Activated CD8-positive, alpha-beta memory T cell treated with anti-CD3 and anti-CD28 coated beads for 24 hours (primary cell): ENCODE measurements around the gene OCRL.

Experiments used
- DNase-seq: peaks from one replicate; pipeline ENCODE4 v3.0.0-alpha.2; 2020

Gene OCRL

DNA sequence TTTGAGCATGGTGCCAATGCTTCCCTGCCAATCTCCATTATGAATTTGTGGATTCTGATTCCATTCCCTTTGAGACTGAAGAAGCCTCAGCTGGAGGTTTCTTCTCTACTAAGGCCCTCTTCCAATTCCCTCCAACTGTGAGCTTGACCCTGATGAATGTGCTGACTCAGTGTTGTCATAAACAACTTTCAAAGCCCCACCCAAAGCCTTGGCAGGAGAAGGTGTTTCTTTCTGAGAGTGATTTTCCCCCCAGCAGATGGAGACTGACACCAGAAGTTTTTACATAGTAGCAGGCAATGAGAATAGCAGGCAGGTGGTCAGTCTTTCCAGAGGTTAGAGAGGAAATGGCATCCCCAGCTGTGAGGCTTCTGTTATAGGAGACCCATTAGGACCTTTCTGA lies 53.1 kb downstream of the OCRL start:
- no peak for DNase-seq

DNA sequence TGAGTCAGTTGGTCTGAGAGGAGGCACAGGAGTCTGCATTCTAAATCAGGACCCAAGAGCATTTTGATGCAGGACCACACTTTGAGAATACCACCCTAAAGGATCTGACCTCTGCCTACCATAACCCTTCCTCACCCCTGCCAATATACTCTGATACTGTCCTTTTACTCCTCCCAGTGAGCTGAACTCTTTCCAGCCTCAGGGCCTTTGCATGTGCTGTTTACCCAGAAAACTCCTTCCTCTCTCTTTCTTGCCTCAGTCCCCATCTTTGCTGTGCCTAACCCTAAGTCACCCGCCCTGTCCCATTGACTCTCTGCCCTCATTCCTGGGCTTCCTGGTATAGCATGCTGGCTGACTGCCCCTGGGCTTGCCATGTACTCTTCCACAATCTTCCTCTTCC lies 54.7 kb downstream of the OCRL start:
- no peak for DNase-seq

DNA sequence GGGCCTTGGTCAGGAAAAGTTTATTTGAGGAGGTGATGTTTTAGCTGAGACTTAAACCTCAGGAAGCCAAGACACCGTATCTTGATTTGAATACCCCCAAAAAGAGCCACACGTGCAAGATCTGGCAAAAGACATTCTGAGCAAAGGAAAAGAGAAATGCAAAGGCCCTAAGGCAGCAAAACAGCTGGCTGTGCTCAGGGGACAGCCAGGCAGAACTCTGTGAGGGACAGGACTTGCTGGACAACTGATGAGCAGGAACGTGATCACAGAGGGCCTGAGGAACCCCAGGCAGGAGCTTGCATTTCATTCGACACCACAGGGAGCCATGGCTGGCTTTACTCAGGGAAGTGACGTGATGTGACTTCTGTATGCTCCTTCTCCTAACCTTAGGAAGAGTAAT lies 56.0 kb downstream of the OCRL start:
- no peak for DNase-seq

DNA sequence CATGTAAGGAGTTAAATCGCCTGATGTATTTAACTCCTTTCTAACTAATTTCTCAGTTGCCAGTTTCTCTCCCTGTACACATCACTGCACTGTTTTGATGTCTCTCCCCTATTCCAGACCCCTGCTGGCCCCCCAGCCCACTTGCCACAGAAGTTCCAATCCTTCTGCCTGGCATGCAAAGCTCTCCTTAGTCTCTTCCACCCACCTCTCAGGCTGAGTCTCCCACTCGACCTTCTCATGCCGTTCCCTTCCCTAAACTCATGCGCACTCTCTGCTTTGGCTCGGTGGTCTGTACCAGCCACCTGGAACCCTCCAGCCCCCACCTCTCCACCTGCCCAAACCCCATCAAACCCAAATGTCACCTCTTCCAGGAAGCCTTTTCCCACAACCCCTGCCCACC lies 57.8 kb downstream of the OCRL start:
- DNase-seq: no peak

DNA sequence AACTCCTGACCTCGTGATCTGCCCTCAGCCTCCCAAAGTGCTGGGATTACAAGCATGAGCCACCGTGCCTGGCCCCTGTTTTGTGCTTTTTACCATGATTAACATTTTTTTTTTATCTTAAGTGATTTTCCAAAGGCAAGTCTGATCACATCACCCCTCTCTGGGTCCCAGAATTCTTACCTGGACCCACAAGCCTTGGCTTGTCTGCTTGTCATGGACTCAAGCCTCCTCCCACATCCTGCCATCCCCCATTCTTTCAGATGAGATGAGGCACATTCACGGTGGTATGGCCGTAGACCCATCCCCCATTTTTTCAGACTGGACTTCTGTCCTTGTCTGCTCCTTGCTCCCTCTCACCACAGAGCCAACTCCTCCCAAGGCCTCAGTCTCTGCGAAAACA lies 59.4 kb downstream of the OCRL start:
- no peak for DNase-seq

DNA sequence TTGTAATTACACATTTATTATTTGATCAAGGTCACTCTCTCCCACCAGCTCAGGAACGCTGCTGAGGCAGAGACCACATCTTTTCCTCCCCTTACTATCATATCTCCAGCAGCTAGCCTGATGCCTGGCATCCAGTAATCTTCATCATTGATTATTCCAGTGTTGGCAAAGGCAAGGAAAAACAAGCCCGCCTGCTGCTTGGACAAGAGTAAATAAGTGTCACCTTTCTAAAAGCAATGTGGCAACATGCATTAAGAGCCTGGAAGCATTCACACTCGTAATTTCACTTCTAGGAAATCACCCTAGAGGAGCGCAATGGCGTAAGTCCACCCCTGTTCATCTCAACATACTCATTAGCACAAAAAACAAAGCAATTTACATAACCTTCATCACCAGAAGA lies 59.9 kb downstream of the OCRL start:
- DNase-seq: no peak

DNA sequence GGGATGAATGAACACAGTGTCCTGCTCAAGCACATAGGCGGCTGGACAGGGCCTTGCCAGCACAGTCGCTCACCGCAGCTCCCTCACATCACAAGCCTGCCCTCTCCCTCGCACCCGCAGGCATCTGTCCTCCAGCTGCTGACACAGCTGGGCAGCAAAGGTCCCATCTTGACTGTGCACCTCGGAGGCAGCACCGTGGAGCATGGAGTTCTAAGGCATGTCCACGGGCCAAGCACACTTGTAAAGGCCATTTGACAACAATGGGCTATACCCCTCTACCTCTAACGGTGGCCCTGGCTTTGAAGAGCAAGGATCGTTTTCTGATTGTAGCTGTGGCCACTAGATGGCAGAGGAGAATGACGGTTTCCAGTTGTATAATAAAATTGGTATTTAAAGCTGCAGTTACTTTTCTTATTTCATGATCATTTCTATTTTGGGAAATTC lies 60.9 kb downstream of the OCRL start:
- no peak for DNase-seq

DNA sequence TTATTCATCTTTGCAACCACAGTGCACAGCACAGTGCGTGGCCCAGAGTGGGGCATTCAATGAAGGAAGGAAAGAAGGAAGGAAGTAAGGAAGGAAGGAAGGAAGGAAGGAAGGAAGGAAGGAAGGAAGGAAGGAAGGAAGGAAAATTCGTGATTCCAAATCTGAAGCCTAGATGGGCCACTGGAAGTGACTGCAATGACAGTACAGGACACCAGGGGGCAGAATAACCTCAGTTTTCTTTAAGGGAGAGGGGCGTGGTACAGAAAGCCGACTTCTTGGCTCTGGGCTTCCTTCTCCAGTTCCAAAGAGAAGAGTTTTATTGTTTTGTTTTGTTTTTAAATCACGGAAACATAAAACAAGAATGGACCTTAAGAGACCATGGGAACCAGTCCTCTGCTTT lies 66.9 kb downstream of the OCRL start:
- DNase-seq: peak; percentile 79

DNA sequence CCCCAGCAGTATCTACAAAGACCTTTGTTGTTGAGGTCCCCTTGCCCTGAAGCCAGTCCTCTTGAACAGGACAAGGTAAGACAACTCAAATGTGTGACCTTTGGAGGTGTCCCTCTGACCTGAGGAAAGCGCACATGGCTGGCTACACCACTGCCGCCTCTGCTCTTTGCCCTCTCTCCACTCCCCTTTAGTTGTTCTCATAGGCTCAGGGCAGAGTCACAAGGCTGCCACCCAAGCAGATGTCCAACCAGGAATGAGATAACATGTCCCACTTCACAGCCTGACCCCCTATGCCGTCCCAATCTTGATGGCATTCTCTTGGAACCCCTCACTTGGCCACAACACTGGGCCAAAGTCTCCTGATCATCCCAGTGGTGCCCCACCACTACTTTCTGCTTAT lies 68.4 kb downstream of the OCRL start:
- DNase-seq: no peak

DNA sequence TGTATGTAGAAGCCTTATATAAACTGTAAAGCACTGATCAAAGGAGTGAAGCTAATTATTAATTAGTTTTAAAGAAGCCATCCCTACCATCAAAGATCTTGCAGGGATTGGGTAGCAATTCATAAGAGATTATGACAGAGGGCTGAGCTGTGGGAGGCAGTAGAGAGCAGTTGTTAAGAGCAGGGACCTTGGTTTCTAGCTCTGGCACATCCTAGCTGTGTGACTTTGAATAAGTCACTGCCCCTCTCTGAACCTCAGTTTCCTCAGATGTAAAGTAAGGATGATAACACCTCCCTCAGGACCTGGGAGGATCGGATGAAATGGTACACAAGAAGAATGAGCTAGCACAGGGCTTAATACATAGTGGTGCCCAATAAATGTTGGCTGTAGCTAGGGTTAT lies 69.3 kb downstream of the OCRL start:
- DNase-seq: no peak

DNA sequence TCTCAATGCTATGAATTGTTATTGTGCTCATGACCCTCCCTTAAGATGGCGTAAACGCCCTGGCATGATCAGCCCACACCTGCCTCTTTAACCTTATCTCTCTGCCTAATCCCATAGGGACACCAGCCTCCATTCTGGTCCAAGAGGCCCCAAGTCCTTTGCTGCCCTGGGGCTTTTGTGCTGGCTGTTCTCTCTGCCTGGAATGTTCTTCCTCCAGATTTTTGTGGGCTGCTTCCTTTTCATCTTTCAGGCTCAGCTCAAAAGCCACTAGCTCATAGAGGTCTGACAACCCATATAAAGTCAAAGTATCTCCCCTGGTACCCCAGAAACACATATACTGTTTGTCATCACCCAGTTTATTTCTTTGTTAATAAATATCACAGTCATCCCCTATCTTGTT lies 72.3 kb downstream of the OCRL start:
- DNase-seq: no peak

DNA sequence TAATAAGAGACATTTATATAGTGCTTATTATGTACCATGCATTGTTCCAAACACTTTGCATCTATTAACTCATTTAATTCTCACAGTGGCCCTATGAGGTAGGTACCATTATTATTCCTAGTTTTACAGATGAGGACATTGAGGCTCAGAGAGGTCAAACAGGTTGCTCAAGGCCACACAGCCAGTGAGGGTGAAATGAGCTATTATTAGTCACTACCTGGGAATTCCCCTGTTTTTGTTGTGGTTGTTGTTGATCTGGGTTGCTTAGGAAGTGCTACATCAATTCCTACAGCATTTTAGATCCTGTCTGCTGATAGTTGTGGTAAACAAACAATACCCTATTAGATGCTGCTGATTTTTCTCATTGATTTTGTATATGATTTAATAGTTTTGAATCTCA lies 73.5 kb downstream of the OCRL start:
- DNase-seq: no peak

DNA sequence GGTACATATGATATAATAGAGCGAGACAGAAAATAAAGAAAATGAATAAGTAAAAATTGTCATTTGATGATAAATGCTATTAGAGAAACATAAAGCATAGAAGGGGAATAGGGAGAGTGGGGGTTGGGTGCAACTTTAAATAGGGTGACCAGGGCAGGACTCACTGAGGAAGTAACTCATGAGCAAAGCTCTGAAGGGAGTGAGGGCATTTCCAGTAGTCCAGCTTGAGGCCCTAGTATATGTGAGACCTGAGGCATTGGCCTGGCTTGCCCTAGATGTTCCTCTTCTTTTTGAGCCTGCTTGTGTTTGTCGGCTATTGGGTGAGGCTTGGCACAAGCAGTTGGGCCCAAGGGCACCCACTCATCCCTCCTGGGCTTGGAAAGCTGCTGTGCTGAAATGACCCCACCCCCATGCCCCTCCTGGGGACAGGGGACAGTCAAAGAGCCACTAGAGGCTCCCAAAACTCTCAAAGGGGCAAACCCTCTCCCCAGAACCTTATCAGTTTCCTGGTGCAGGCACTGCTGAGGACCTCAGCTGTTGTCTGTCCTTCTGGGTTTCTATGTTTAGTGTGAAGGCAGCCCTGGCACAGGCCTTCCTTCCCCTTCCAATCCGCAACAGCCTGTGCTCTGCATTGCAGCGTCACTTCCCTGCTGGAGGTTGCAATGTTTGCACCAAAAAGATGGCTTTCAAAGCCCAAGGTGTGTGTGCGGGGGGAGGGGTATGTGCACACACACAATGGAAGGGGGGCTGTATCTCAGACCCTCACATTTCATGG lies 74.6 kb downstream of the OCRL start:
- no peak for DNase-seq

DNA sequence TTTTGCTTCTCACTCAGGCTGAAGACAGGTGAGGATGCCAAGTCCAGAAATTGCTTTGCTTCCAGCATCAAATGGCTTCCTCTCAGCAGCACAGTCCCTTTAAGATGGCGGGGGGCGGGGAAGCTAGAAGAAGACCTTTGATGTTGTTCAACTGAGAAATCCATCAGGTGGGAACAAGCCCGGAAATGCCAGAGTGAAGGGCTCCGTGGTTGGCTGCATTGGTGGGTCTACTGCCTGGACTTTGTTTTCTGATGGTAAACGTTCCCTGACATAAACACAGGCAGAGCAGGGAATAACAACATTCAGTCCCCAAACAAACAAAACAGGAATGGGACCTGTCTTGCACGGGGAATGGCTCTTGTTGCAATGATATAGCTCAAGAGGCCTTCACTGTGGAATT lies 77.4 kb downstream of the OCRL start:
- no peak for DNase-seq

DNA sequence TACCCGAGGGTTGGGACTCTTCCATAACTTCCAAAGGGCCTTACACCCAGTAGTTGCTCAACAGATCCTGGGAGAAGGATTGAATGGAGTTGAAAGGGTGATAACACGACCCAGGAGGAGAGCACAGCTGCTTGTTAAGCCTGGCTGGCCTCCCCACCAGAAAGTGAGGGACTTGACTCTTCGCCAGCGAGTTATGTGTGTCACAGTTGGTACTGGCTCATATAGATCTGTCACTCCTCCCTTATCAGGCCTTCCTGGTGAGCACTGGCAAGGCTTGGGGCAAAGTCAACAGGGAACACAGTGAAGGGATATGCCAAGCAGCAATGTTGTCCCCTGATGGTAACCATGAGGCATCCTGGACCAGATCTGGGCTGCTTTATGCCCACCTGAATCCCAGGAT lies 78.9 kb downstream of the OCRL start:
- no peak for DNase-seq

DNA sequence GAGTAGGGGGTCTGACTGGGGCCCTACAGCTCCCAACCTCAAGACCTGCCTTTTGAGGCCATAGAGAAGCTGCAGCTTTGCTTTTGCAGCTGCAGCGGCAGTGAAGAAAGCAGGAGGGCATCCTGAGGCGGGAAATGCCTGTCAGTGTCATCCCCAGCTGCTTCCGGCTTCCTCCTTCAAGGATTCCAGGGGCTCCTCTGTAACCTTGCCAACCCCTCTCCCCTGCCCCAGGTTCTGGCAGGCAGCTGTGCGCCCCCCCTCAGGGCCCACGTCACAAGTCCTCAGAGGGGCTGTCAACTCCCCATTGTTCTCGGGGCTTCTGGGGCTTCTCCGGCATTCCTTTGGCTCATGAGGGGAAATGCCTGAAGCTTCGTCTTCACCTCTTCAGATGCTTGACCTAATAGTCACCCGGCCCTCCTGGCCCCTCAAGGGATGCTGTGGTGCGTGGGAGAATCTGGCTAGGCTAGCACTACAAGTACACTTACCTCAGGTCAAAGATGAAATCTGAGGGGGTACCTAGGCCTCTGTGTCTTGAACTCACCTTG lies 82.8 kb downstream of the OCRL start:
- DNase-seq: no peak

DNA sequence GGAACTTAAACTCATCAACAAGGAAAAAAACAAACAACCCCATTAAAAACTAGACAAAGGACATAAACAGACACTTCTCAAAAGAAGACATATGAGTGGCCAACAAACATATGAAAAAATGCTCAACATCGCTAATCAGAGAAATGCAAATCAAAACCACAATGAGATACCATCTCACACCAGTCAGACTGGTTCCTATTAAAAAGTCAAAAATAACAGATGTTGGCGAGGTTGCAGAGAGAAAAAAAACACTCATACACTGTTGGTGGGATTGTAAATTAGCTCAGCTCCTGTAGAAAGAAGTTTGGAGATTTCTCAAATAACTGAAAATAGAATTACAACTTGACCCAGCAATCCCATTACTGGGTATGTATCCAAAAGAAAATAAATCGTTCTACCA lies 86.0 kb downstream of the OCRL start:
- DNase-seq: no peak

DNA sequence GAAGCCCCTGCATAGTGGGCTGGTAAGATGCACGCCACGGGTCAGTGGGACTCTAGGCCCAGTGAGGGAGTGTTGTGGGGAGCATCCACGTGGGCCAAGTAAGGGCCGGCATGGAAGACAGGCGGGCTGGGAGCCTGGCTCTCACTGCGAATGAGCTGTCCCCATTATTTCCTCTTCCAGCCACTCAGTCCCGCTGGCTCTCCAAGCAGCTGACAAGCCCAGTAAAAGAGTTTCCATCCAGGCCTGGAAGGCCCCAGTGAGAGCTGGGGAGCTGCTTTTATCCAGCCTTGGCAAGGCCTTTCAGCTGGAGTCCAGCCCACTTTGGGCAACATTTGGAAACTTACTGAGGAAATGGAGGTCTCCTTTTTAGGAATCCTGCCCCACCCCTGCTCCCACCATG lies 89.8 kb downstream of the OCRL start:
- DNase-seq: no peak

DNA sequence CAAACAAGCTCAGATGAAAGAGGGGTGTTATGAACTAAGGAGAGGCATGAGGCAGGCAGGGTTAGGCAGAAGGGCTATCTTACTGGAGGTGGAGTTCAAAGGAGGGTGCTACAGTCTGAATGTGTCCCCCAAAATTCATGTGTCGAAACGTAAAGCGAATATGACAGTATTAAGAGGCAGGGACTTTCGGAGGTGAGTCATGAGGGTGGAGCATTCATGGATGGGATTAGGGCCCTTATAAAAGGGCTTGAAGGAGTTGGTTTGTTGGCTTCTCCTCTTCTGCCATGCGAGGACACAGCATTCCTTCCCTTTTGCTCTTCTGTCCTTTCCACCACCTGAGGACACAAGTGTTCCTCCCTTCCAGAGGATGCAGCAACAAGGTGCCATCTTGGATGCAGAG lies 91.8 kb downstream of the OCRL start:
- DNase-seq: no peak

DNA sequence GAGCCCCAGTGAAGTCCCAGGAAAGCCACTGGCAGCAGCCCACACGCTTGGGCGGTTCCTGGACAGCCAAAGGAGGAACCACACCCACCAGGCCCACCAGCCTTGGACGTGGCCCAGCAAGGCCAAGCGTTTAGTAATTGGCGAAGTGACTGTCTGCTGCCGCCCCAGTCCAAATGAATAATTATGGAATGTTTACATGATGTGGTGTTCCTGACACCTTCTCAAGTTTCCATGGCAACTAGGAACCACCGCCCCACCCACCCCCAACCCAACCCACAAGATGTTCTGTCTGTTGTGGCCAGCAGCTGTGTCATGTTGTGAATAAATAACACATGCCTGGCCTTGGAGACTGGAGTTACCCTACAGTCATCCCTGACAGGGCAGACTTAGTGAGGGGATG lies 92.4 kb downstream of the OCRL start:
- no peak for DNase-seq

DNA sequence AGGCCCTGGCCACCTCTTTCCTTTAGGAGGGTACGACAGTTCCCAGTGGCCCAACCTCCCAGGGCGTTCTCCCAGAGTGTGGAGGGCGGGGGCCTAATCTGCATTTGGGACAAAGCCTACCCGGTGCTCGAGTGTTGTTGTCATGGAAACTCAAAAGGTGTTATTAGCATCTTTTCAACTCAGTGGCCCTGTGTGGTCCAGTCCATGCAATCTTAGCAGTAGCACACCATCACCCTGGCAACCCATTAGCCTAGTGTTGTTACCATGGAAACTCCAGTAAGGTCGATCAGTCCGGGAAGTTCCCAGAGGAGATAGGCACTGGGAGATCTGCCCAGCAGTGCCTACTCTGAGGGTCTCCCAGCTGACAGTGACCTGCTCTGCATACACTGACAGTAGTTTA lies 94.5 kb downstream of the OCRL start:
- DNase-seq: no peak

DNA sequence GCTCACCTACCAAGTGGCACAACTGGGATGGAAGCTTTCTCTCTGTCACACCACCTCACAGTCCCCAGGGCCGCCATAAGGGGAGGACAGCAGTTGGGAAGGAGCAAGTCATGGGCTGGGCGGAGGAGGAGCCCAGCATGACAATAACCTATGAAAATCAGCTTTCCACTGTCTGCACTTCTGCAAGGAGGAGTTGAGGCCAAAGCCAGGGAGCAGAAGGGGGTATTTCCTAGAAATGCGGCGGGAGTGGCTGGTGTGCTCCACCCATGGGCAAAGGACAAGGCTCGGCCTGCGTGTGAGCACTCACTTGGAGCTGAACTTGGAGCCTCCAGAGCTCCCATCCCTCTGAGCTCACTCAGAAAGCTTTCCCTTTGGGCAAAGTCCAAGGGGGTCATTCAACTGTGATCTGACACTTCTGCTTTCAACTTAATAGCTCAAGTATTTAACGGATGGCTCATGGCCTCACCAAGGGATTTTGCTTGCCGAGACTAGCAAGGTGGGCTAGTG lies 96.2 kb downstream of the OCRL start:
- no peak for DNase-seq

DNA sequence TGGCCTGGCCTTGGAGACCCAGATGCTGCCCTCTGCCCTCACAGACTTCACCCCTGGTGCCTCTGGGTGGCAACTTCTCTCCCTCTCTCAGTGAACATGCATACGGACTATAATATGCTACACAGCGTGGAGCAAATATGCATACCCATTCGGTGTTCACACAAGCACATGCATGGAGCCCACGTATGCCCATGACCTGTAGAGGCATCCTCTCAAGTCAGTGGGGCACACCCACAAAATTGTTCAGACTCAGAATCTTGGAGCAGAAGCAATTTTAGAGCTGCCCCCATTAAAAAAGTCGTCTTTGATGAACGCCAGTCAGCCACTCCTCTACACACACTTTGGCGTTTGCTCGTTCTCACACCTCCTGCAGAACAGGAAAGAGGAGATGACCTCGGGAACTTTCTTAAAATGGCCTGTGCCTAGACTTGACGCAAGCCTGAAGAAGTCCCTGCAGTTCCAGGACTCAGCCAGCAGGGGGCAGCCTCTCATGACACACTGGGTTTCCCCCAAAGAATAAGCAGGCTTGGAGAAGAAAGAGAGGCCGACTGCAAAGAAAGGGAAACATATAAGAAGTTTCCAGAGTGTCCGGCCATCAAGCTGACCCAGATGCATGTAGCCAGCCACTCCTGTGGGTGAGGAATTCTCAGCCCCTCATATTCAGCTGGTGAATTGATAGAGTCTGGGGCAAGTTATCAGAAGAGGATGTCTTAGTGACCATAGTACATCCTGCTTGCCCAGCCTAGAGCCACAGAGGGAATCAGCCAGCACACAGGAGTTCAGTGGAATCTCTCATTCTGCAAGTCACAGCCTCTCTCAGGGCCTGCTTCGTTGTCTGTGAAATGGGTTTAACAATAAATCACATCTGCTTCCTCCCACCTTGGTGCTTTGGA lies 97.4 kb downstream of the OCRL start:
- peak; percentile 92 for DNase-seq

DNA sequence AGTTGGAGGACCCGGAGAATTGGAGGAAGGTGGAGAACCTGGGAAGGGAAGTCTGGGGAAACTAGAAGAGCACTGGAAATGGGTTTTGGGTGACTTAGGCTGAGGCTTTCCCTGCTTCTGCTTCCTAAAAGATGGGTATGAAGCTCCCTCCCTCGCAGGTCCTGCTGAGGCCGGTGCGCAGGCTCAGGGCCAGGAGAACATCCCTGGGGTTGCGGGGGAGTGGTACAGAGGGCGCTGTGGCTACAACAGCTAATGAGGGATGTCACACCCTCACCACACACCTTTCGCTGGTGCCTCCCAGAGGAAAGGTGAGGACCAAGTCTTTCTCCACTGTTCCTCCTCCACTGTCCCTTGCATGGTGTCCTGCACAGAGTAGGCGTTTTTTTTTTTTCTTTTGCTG lies 98.9 kb downstream of the OCRL start:
- DNase-seq: no peak
